ENCODE data around the gene PXYLP1.

The PXYLP1 gene

DNA sequence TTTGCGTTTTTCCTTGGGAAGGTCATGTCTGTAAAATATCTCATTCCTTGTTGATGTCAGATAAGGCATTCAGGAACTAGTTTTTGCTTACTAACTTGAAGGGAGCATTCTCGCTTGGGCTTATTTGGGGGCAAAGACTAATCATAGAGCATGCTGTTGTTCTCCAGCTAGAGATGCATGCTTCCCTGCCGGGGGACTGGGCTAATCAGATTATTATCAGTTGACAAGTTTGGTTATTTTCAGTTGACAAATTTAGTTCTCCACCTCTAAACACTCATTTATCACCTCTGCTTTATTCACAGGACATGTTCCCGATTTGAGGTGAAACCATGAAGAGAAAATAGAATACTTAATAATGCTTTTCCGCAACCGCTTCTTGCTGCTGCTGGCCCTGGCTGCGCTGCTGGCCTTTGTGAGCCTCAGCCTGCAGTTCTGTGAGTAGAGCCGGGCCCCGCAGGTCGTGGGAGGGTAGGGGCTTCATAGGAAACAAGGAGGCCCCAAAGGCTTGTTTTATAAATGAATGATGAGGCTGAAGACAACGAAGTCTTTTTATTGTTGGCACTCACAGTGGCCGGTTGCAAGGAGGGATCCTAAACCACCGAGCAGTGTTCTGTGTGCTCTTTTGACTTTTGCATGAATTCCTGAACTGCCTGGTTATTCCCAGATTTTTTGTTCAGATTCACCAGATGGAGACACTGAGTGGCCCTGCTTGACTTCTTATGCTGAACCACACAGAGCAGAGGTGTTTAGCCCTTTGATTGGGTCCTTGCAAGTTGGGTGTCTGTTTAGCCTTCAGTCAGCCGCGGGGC is 28.4 kb downstream of the PXYLP1 start:
- H3K4me2 ChIP-seq (ENCODE audit: low read length): no peak overlapping the region
- no peak overlapping the region for H3K27ac ChIP-seq (ENCODE audit: low read depth, low read length)
- TF ChIP-seq, protein P1, sequence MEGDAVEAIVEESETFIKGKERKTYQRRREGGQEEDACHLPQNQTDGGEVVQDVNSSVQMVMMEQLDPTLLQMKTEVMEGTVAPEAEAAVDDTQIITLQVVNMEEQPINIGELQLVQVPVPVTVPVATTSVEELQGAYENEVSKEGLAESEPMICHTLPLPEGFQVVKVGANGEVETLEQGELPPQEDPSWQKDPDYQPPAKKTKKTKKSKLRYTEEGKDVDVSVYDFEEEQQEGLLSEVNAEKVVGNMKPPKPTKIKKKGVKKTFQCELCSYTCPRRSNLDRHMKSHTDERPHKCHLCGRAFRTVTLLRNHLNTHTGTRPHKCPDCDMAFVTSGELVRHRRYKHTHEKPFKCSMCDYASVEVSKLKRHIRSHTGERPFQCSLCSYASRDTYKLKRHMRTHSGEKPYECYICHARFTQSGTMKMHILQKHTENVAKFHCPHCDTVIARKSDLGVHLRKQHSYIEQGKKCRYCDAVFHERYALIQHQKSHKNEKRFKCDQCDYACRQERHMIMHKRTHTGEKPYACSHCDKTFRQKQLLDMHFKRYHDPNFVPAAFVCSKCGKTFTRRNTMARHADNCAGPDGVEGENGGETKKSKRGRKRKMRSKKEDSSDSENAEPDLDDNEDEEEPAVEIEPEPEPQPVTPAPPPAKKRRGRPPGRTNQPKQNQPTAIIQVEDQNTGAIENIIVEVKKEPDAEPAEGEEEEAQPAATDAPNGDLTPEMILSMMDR (IDR thresholded peaks at IDR 0.05; ENCODE audit: low read depth, low read length, poor library complexity, severe bottlenecking): no peak
- TF ChIP-seq EZH2phosphoT487 (IDR thresholded peaks at IDR 0.05; ENCODE audit: borderline replicate concordance, low read length): no peak
- no peak overlapping the region for H3K4me3 ChIP-seq (ENCODE audit: low read length)
- no peaks in the 10 kb centered on the region for H3K9me2 ChIP-seq (replicated peaks; ENCODE audit: control insufficient read depth, low read length)
- no peaks in the 10 kb centered on the region for H3K79me2 ChIP-seq (ENCODE audit: control insufficient read depth, low read length)
- H4K20me1 ChIP-seq (ENCODE audit: control insufficient read depth, insufficient read depth, low read depth, low read length): no peaks in the 10 kb centered on the region
- H3K36me3 ChIP-seq (ENCODE audit: control insufficient read depth, low read length): no peaks in the 10 kb centered on the region
- no peaks in the 10 kb centered on the region for H3K4me1 ChIP-seq (ENCODE audit: control insufficient read depth, low read length)
- H3K27me3 ChIP-seq (ENCODE audit: control insufficient read depth, low read length): no peaks in the 10 kb centered on the region
- no peaks in the 10 kb centered on the region for H3F3A ChIP-seq (ENCODE audit: control insufficient read depth, insufficient read depth)
- no peaks in the 10 kb centered on the region for H3K9me3 ChIP-seq (ENCODE audit: control insufficient read depth, insufficient read depth, low read length)

DNA sequence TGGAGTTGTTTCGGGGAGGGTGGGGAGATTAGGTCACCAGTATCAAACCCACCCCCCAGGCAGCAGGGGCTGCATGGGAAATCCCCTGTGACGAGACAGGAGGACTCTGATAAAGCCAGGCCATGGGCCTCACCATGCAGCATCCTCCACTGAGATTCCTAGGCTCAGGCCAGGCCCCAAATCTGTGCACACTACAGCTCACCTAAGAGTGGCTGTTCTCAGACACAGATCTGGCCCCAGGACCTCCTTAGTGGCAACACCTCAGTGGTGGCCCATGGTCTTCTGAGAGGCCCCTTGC is 29.0 kb downstream of the PXYLP1 start:
- H3K4me2 ChIP-seq (ENCODE audit: low read length): no peak overlapping the region
- H3K27me3 ChIP-seq (ENCODE audit: control insufficient read depth, low read length): no peaks in the 10 kb centered on the region
- no peaks in the 10 kb centered on the region for H3K9me3 ChIP-seq (ENCODE audit: control insufficient read depth, insufficient read depth, low read length)
- no peaks in the 10 kb centered on the region for H3F3A ChIP-seq (ENCODE audit: control insufficient read depth, insufficient read depth)
- H3K79me2 ChIP-seq (ENCODE audit: control insufficient read depth, low read length): no peaks in the 10 kb centered on the region
- no peak overlapping the region for H3K4me3 ChIP-seq (ENCODE audit: low read length)
- H3K27ac ChIP-seq (ENCODE audit: low read depth, low read length): no peak overlapping the region
- TF ChIP-seq, protein P1 (IDR thresholded peaks at IDR 0.05; ENCODE audit: low read depth, low read length, poor library complexity, severe bottlenecking): no peak
- no peak for TF ChIP-seq EZH2phosphoT487 (IDR thresholded peaks at IDR 0.05; ENCODE audit: borderline replicate concordance, low read length)
- H3K9me2 ChIP-seq (replicated peaks; ENCODE audit: control insufficient read depth, low read length): no peaks in the 10 kb centered on the region
- no peaks in the 10 kb centered on the region for H3K4me1 ChIP-seq (ENCODE audit: control insufficient read depth, low read length)
- no peaks in the 10 kb centered on the region for H4K20me1 ChIP-seq (ENCODE audit: control insufficient read depth, insufficient read depth, low read depth, low read length)
- no peaks in the 10 kb centered on the region for H3K36me3 ChIP-seq (ENCODE audit: control insufficient read depth, low read length)

DNA sequence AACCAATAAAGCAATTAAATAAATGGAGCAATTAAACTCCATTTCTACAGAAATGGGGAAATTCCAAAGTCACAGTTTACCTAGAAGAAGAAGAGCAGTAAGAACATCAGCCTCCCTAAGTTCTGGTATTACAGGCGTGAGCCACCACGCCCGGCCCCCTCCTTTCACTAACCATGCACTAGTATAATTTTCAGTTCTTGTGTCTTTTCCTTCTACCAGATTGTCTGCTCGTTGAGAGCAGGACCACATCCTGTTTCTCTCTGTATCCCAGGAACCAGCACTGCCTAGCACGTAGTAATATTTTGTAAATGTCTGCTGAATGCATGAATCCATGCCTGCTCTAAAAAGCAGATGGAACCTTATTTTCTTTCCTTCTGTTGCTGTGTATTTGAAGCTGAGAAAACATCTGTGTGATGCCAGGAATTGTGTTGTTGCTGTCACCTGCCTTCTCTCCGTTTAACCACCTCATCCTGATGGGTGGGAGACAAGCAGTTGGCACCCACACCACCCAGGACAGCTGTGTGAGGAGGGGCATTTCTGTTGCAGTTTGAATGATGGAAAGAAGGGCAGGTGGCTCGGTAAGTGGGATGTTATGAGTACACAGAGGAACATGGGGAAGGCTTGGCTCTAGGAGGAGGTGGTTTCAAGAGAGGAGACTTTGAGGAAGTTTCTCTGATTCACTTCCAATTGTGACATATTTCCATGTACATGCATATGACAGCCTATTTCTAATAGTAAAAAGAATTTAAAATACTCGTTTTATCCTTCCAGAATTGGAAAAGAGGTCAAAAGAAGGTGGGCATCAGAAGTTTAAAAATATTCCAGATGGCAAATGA is 30.1 kb downstream of the PXYLP1 start:
- Histone ChIP-seq H3K27ac (ENCODE audit: low read depth, low read length) (no peak overlapping the region), H3K79me2 (ENCODE audit: control insufficient read depth, low read length) (no peaks in the 10 kb centered on the region), H3K36me3 (ENCODE audit: control insufficient read depth, low read length) (no peaks in the 10 kb centered on the region), H3K4me2 (ENCODE audit: low read length) (no peak overlapping the region), H3K27me3 (ENCODE audit: control insufficient read depth, low read length) (no peaks in the 10 kb centered on the region), H3K4me1 (ENCODE audit: control insufficient read depth, low read length) (peaks cover 1% of the 10 kb centered on the region), H3K4me3 (ENCODE audit: low read length) (no peak overlapping the region), H4K20me1 (ENCODE audit: control insufficient read depth, insufficient read depth, low read depth, low read length) (no peaks in the 10 kb centered on the region), H3F3A (ENCODE audit: control insufficient read depth, insufficient read depth) (no peaks in the 10 kb centered on the region), H3K9me3 (ENCODE audit: control insufficient read depth, insufficient read depth, low read length) (no peaks in the 10 kb centered on the region), H3K9me2 (replicated peaks; ENCODE audit: control insufficient read depth, low read length) (no peaks in the 10 kb centered on the region)
- TF ChIP-seq, protein P1 (IDR thresholded peaks at IDR 0.05; ENCODE audit: low read depth, low read length, poor library complexity, severe bottlenecking): no peak
- TF ChIP-seq EZH2phosphoT487 (IDR thresholded peaks at IDR 0.05; ENCODE audit: borderline replicate concordance, low read length): no peak
